ENCODE data around the gene ARHGAP10.

GRCh38 chr4:147741190-147741788, 9.4 kb downstream of the ARHGAP10 start:
- TF ChIP-seq CTCF (IDR thresholded peaks at IDR 0.05): no peak
- TF ChIP-seq POLR2A (IDR thresholded peaks at IDR 0.05): no peak

Data from gastroesophageal sphincter (tissue), 3 donors.